SK-N-SH (cell line): ENCODE results near the gene COL23A1.

ENCODE experiments used
- EZH2phosphoT487 ChIP-seq: fragments of 200-600 bp; sonication (generic); IDR thresholded peaks from 2 replicates; pipeline ENCODE4 v1.6.1; 2017; ENCODE audit warnings: low read depth, mixed run types, mild to moderate bottlenecking, antibody characterized with exemption, moderate library complexity, borderline replicate concordance
- FOXM1 ChIP-seq: IDR thresholded peaks from 2 replicates; pipeline ENCODE4 v1.4.0; 2012; ENCODE audit warnings: low read depth, mild to moderate bottlenecking
- TAF1 ChIP-seq: IDR thresholded peaks from 2 replicates; pipeline ENCODE4 v1.6.1; 2012; ENCODE audit warnings: low read depth, mild to moderate bottlenecking, low read length, moderate library complexity, borderline replicate concordance
- YY1 ChIP-seq: IDR thresholded peaks from 2 replicates; pipeline ENCODE4 v1.4.0; 2012; ENCODE audit warnings: low read depth, mild to moderate bottlenecking
- TF ChIP-seq, protein P1 (sequence below): fragments of 200-600 bp; sonication (generic); IDR thresholded peaks from 2 replicates; pipeline ENCODE4 v1.6.1; 2017; ENCODE audit warnings: antibody characterized with exemption, mild to moderate bottlenecking, moderate library complexity

DNA sequence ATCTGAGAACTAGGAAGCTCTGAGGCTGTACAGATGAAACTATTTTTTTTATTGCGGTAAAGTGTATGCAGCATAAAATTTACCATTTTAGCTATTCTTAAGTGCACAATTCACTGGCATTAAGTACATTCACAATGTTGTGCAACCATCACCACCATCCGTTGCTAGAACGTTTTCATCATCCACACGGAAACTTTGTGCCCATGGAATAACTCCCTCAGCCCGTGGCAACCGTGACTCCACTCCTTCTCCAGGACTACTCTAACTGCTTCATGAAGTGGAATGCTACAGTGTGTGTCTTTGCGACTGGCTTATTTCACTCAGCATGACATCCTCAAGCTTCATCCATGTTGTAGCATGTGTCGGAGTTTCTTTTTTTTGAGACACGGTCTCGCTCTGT, 57.1 kb downstream of the COL23A1 start:
- no peak for TF ChIP-seq YY1
- TF ChIP-seq, protein P1, sequence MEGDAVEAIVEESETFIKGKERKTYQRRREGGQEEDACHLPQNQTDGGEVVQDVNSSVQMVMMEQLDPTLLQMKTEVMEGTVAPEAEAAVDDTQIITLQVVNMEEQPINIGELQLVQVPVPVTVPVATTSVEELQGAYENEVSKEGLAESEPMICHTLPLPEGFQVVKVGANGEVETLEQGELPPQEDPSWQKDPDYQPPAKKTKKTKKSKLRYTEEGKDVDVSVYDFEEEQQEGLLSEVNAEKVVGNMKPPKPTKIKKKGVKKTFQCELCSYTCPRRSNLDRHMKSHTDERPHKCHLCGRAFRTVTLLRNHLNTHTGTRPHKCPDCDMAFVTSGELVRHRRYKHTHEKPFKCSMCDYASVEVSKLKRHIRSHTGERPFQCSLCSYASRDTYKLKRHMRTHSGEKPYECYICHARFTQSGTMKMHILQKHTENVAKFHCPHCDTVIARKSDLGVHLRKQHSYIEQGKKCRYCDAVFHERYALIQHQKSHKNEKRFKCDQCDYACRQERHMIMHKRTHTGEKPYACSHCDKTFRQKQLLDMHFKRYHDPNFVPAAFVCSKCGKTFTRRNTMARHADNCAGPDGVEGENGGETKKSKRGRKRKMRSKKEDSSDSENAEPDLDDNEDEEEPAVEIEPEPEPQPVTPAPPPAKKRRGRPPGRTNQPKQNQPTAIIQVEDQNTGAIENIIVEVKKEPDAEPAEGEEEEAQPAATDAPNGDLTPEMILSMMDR = no peak
- TF ChIP-seq TAF1 = no peak
- TF ChIP-seq FOXM1 = no peak
- TF ChIP-seq EZH2phosphoT487 = no peak
